ENCODE results near the gene CXorf58.
"Not testable (repeated sequence)": the region's sequence is repeated elsewhere in the genome, so short reads cannot be mapped to it uniquely, and the experiment has no call there.

Gene CXorf58

GRCh38 chrX:23953908-23954269, 46.1 kb downstream of the CXorf58 start:
- H3K9me3 ChIP-seq (ENCODE audit: low read length): no peaks in the 10 kb centered on the region
- no peaks in the 10 kb centered on the region for H3K79me2 ChIP-seq (ENCODE audit: insufficient read depth, low read length)
- peak overlapping the region; percentile 76 for H3K4me2 ChIP-seq (ENCODE audit: low read length)
- H4K20me1 ChIP-seq (ENCODE audit: insufficient read depth, low read length): no peaks in the 10 kb centered on the region
- H3K27ac ChIP-seq (ENCODE audit: low read depth, low read length, poor library complexity, severe bottlenecking): no peak overlapping the region
- H3K4me1 ChIP-seq (ENCODE audit: insufficient read depth, low read length, severe bottlenecking): peaks cover 16% of the 10 kb centered on the region
- H3K4me3 ChIP-seq (ENCODE audit: low read depth, low read length, poor library complexity, severe bottlenecking): peak overlapping the region; percentile 50
- no peaks in the 10 kb centered on the region for H3K9me2 ChIP-seq (ENCODE audit: low read depth, low read length)
- H2AFZ ChIP-seq (ENCODE audit: low read length): peak overlapping the region; percentile 96; the same call in 1 of the 2 replicates
- no peaks in the 10 kb centered on the region for H3F3A ChIP-seq (ENCODE audit: insufficient read depth, low read length)
- no peaks in the 10 kb centered on the region for H3K36me3 ChIP-seq (ENCODE audit: insufficient read depth, low read length)
- no peak for TF ChIP-seq EZH2 (IDR thresholded peaks at IDR 0.05; ENCODE audit: borderline replicate concordance, low read length)
- TF ChIP-seq CTCF (IDR thresholded peaks at IDR 0.05; ENCODE audit: low read length): no peak
- no peaks in the 10 kb centered on the region for H3K27me3 ChIP-seq (ENCODE audit: insufficient read depth, low read length)
- peak overlapping the region; percentile 45 for H3K9ac ChIP-seq (ENCODE audit: low read length)

- no peaks in the 10 kb centered on the region for H3K36me3 ChIP-seq (ENCODE audit: insufficient read depth, low read length)
- H3K9me3 ChIP-seq (ENCODE audit: low read length): no peaks in the 10 kb centered on the region
- no peak for TF ChIP-seq EZH2 (IDR thresholded peaks at IDR 0.05; ENCODE audit: borderline replicate concordance, low read length)
- no peak overlapping the region; the same call in 1 of the 2 replicates for H3K4me2 ChIP-seq (ENCODE audit: low read length)
- H2AFZ ChIP-seq (ENCODE audit: low read length): no peak overlapping the region
- no peak overlapping the region; the same call in 1 of the 2 replicates for H3K9ac ChIP-seq (ENCODE audit: low read length)
- no peaks in the 10 kb centered on the region for H3K79me2 ChIP-seq (ENCODE audit: insufficient read depth, low read length)
- no peak overlapping the region for H3K4me3 ChIP-seq (ENCODE audit: low read depth, low read length, poor library complexity, severe bottlenecking)
- no peaks in the 10 kb centered on the region for H4K20me1 ChIP-seq (ENCODE audit: insufficient read depth, low read length)
- no peaks in the 10 kb centered on the region for H3K9me2 ChIP-seq (ENCODE audit: low read depth, low read length)
- H3F3A ChIP-seq (ENCODE audit: insufficient read depth, low read length): no peaks in the 10 kb centered on the region
- H3K27ac ChIP-seq (ENCODE audit: low read depth, low read length, poor library complexity, severe bottlenecking): no peak overlapping the region
- H3K4me1 ChIP-seq (ENCODE audit: insufficient read depth, low read length, severe bottlenecking): peaks cover 16% of the 10 kb centered on the region
- no peaks in the 10 kb centered on the region for H3K27me3 ChIP-seq (ENCODE audit: insufficient read depth, low read length)
Measured at GRCh38 chrX:23954396-23954795, 46.6 kb downstream of the CXorf58 start.

- H3K9me3 ChIP-seq (ENCODE audit: low read length): no peaks in the 10 kb centered on the region
- no peaks in the 10 kb centered on the region for H3K9me2 ChIP-seq (ENCODE audit: low read depth, low read length)
- H3F3A ChIP-seq (ENCODE audit: insufficient read depth, low read length): no peaks in the 10 kb centered on the region
- no peaks in the 10 kb centered on the region for H3K4me1 ChIP-seq (ENCODE audit: insufficient read depth, low read length, severe bottlenecking)
- no peak overlapping the region for H3K27ac ChIP-seq (ENCODE audit: low read depth, low read length, poor library complexity, severe bottlenecking)
- no peaks in the 10 kb centered on the region for H3K36me3 ChIP-seq (ENCODE audit: insufficient read depth, low read length)
- H3K4me2 ChIP-seq (ENCODE audit: low read length): no peak overlapping the region
- no peak overlapping the region for H3K9ac ChIP-seq (ENCODE audit: low read length)
- H3K4me3 ChIP-seq (ENCODE audit: low read depth, low read length, poor library complexity, severe bottlenecking): no peak overlapping the region
- H3K27me3 ChIP-seq (ENCODE audit: insufficient read depth, low read length): no peaks in the 10 kb centered on the region
- H3K79me2 ChIP-seq (ENCODE audit: insufficient read depth, low read length): no peaks in the 10 kb centered on the region
- TF ChIP-seq CTCF (IDR thresholded peaks at IDR 0.05; ENCODE audit: low read length): no peak
- no peak for TF ChIP-seq EZH2 (IDR thresholded peaks at IDR 0.05; ENCODE audit: borderline replicate concordance, low read length)
- no peaks in the 10 kb centered on the region for H4K20me1 ChIP-seq (ENCODE audit: insufficient read depth, low read length)
- no peak overlapping the region for H2AFZ ChIP-seq (ENCODE audit: low read length)
Measured at GRCh38 chrX:23959781-23960180, 52.0 kb downstream of the CXorf58 start.

- Histone ChIP-seq H3K4me2 (ENCODE audit: low read length) (no peak overlapping the region), H3K27me3 (ENCODE audit: insufficient read depth, low read length) (no peaks in the 10 kb centered on the region), H3K9me2 (ENCODE audit: low read depth, low read length) (no peaks in the 10 kb centered on the region), H3K9ac (ENCODE audit: low read length) (no peak overlapping the region), H3K27ac (ENCODE audit: low read depth, low read length, poor library complexity, severe bottlenecking) (no peak overlapping the region), H3K36me3 (ENCODE audit: insufficient read depth, low read length) (no peaks in the 10 kb centered on the region), H3K4me3 (ENCODE audit: low read depth, low read length, poor library complexity, severe bottlenecking) (no peak overlapping the region), H4K20me1 (ENCODE audit: insufficient read depth, low read length) (no peaks in the 10 kb centered on the region), H3K79me2 (ENCODE audit: insufficient read depth, low read length) (no peaks in the 10 kb centered on the region), H3K4me1 (ENCODE audit: insufficient read depth, low read length, severe bottlenecking) (no peaks in the 10 kb centered on the region), H3F3A (ENCODE audit: insufficient read depth, low read length) (no peaks in the 10 kb centered on the region), H3K9me3 (ENCODE audit: low read length) (no peaks in the 10 kb centered on the region), H2AFZ (ENCODE audit: low read length) (no peak overlapping the region)
- no peak for TF ChIP-seq CTCF (IDR thresholded peaks at IDR 0.05; ENCODE audit: low read length)
- TF ChIP-seq EZH2 (IDR thresholded peaks at IDR 0.05; ENCODE audit: borderline replicate concordance, low read length): no peak
Measured at GRCh38 chrX:23964191-23964590, 56.4 kb downstream of the CXorf58 start.

- H3F3A ChIP-seq (ENCODE audit: insufficient read depth, low read length); H3K9me3 ChIP-seq (ENCODE audit: low read length); H3K4me2 ChIP-seq (ENCODE audit: low read length); H3K36me3 ChIP-seq (ENCODE audit: insufficient read depth, low read length); H3K27me3 ChIP-seq (ENCODE audit: insufficient read depth, low read length); H3K9me2 ChIP-seq (ENCODE audit: low read depth, low read length); H3K79me2 ChIP-seq (ENCODE audit: insufficient read depth, low read length); H3K9ac ChIP-seq (ENCODE audit: low read length); H3K4me1 ChIP-seq (ENCODE audit: insufficient read depth, low read length, severe bottlenecking); H3K27ac ChIP-seq (ENCODE audit: low read depth, low read length, poor library complexity, severe bottlenecking); H3K4me3 ChIP-seq (ENCODE audit: low read depth, low read length, poor library complexity, severe bottlenecking); H2AFZ ChIP-seq (ENCODE audit: low read length); H4K20me1 ChIP-seq (ENCODE audit: insufficient read depth, low read length): not testable (repeated sequence)
Measured at GRCh38 chrX:23965630-23966029, 57.8 kb downstream of the CXorf58 start.
